Type B pancreatic cell (in vitro differentiated cells): ENCODE results near the gene GRIA4. TPM values are rescaled to one million over a fixed set of nuclear protein-coding genes. Genes with fewer than 3 reads are reported as not detected.
"Not testable (repeated sequence)": the region's sequence is repeated elsewhere in the genome, so short reads cannot be mapped to it uniquely, and the experiment has no call there.

ENCODE experiments used
- DNase-seq: peaks from one replicate; pipeline ENCODE4 v3.0.0; 2021; ENCODE audit warnings: mixed read lengths; ENCODE audit not compliant: unreplicated experiment; ENCODE audit errors: extremely low spot score
- H3K27ac Mint-ChIP-seq: 2 replicates; pipeline ENCODE4 v1.8.0; 2021; ENCODE audit warnings: mild to moderate bottlenecking, mixed read lengths
- H3K27me3 Mint-ChIP-seq: 2 replicates; pipeline ENCODE4 v1.8.0; 2021; ENCODE audit warnings: mixed read lengths
- H3K36me3 Mint-ChIP-seq: 2 replicates; pipeline ENCODE4 v1.8.0; 2021; ENCODE audit warnings: mixed read lengths
- H3K4me1 Mint-ChIP-seq: one replicate; pipeline ENCODE4 v1.8.0; 2021; ENCODE audit warnings: mixed read lengths; ENCODE audit not compliant: unreplicated experiment
- H3K4me3 Mint-ChIP-seq: 2 replicates; pipeline ENCODE4 v1.8.0; 2021; ENCODE audit warnings: mild to moderate bottlenecking, mixed read lengths
- H3K9me3 Mint-ChIP-seq: 2 replicates; pipeline ENCODE4 v1.8.0; 2021; ENCODE audit warnings: mixed read lengths
- CTCF ChIP-seq: fragments of 200-600 bp; sonication (generic); conservative IDR thresholded peaks from 2 replicates; pipeline ENCODE4 v1.5.0; 2021; ENCODE audit warnings: antibody characterized with exemption, mild to moderate bottlenecking
- total RNA-seq: library from RNA; stranded (reverse); gene quantifications from 2 replicates; pipeline ENCODE4 v1.2.1, GENCODE V29; 2021; ENCODE audit warnings: low replicate concordance

Gene GRIA4
- total RNA-seq, 1 donor from 2014 or later = 26.7 TPM

GRCh38 chr11:105754716-105755115 lies 144.8 kb downstream of the GRIA4 start:
- TF ChIP-seq CTCF = no peak
- Mint-ChIP-seq H3K36me3 (no peaks in the 10 kb centered on the region), H3K4me1 (no peaks in the 10 kb centered on the region), H3K27me3 (no peaks in the 10 kb centered on the region), H3K9me3 (no peaks in the 10 kb centered on the region), H3K4me3 (no peak overlapping the region), H3K27ac (no peak overlapping the region)
- no peak for DNase-seq

GRCh38 chr11:105757107-105757506 lies 147.2 kb downstream of the GRIA4 start:
- H3K27ac Mint-ChIP-seq = no peak overlapping the region
- H3K4me3 Mint-ChIP-seq = no peak overlapping the region
- H3K27me3 Mint-ChIP-seq = no peaks in the 10 kb centered on the region
- no peaks in the 10 kb centered on the region for H3K9me3 Mint-ChIP-seq
- DNase-seq = no peak
- H3K4me1 Mint-ChIP-seq = no peaks in the 10 kb centered on the region
- no peaks in the 10 kb centered on the region for H3K36me3 Mint-ChIP-seq
- no peak for TF ChIP-seq CTCF

DNA sequence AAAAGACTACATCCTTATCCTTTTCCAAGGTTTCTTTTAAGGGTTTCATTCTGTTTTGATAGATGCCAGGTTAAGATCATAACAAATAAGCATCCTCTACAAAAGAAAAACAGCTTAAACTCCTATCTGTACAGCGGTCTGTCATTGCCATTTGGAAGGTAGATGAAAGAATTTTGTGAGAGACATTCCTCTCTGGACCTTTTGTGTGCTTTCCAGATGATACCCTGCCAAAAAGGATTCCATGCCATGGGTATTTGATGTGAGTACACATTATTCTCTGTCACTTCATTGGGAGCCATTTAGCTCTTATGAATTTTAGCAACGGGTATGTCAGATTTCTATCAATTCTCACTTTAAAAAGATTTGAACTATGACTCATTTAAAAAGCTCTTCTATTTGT lies 153.7 kb downstream of the GRIA4 start:
- Mint-ChIP-seq H3K4me1 (no peaks in the 10 kb centered on the region), H3K27me3 (no peaks in the 10 kb centered on the region), H3K36me3 (no peaks in the 10 kb centered on the region), H3K27ac (no peak overlapping the region), H3K4me3 (no peak overlapping the region), H3K9me3 (no peaks in the 10 kb centered on the region)
- TF ChIP-seq CTCF = no peak
- no peak for DNase-seq

DNA sequence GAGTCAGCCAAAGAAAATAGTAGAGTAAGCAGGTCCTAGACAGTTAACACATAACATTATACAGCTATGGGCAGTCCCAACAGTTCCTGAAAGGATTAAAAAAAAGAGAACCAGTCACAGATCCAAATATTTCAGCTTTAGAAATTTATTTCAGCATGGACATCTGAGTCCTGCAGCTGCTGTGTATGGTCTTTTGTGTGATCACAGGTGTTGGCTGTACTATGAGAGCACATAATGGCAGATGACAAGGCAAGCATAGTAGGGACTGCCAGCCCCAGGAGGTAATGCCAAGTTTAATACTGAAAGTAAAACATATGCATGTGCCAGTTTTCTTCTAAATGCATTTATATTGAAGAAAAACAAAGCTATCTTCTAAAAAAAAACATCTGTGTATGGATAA lies 158.1 kb downstream of the GRIA4 start:
- H3K27ac Mint-ChIP-seq = no peak overlapping the region

GRCh38 chr11:105769627-105770026 lies 159.8 kb downstream of the GRIA4 start:
- no peak for TF ChIP-seq CTCF
- no peak overlapping the region for H3K4me3 Mint-ChIP-seq
- peaks cover 3% of the 10 kb centered on the region for H3K9me3 Mint-ChIP-seq
- peaks cover 3% of the 10 kb centered on the region for H3K27me3 Mint-ChIP-seq
- no peak for DNase-seq
- no peak overlapping the region for H3K27ac Mint-ChIP-seq
- H3K36me3 Mint-ChIP-seq = peaks cover 6% of the 10 kb centered on the region
- H3K4me1 Mint-ChIP-seq = no peaks in the 10 kb centered on the region

More for the DNA sequence above, 158.1 kb downstream of the GRIA4 start:
- H3K9me3 Mint-ChIP-seq = peaks cover 3% of the 10 kb centered on the region
- no peak for DNase-seq
- H3K27me3 Mint-ChIP-seq = peaks cover 3% of the 10 kb centered on the region
- no peak for TF ChIP-seq CTCF
- no peak overlapping the region for H3K4me3 Mint-ChIP-seq
- peaks cover 6% of the 10 kb centered on the region for H3K36me3 Mint-ChIP-seq
- no peaks in the 10 kb centered on the region for H3K4me1 Mint-ChIP-seq

GRCh38 chr11:105773452-105773851 lies 163.6 kb downstream of the GRIA4 start:
- H3K27me3 Mint-ChIP-seq, H3K4me1 Mint-ChIP-seq, H3K4me3 Mint-ChIP-seq, H3K36me3 Mint-ChIP-seq, DNase-seq, H3K27ac Mint-ChIP-seq, H3K9me3 Mint-ChIP-seq: not testable (repeated sequence)
